ENCODE data around the gene CEMIP.

DNA sequence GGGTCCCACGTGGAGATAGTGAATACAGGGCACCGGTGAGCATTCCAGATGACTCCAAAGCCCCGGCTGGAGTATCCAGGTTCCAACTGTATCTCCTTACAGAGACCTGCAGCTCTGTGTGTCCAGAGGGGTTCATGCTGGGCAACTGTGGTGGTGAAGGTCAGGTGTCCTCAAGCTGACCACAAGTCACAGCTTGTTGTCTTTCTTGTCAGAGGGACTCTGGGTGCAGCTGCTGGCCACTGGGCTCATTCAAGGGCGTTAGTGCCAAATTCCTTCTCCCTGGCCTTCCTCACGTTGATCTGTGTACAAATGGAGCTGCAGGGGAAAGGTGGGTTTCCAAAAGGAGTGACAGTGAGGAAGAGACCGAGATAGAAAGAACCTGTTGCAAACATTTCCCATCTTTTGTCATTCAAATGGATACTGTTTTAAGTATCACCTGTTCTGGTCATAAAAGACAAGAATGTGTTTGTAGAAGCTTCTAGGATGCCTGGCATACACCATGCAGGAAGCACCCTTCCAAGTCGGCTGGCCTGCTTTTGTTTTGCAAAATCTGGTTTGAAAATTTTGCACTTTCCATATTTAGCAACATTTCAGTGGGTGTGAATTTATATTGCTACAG is 52.5 kb downstream of the CEMIP start:
- TF ChIP-seq POLR2AphosphoS5 (IDR thresholded peaks at IDR 0.05), result no peak
- TF ChIP-seq, protein P1, sequence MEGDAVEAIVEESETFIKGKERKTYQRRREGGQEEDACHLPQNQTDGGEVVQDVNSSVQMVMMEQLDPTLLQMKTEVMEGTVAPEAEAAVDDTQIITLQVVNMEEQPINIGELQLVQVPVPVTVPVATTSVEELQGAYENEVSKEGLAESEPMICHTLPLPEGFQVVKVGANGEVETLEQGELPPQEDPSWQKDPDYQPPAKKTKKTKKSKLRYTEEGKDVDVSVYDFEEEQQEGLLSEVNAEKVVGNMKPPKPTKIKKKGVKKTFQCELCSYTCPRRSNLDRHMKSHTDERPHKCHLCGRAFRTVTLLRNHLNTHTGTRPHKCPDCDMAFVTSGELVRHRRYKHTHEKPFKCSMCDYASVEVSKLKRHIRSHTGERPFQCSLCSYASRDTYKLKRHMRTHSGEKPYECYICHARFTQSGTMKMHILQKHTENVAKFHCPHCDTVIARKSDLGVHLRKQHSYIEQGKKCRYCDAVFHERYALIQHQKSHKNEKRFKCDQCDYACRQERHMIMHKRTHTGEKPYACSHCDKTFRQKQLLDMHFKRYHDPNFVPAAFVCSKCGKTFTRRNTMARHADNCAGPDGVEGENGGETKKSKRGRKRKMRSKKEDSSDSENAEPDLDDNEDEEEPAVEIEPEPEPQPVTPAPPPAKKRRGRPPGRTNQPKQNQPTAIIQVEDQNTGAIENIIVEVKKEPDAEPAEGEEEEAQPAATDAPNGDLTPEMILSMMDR (IDR thresholded peaks at IDR 0.05), result no peak

All from breast epithelium (tissue), 3 donors.